ENCODE results near the gene PSENEN.

Gene PSENEN

GRCh38 chr19:35784503-35785338 lies 39.3 kb downstream of the PSENEN start:
- H2BK15ac ChIP-seq (replicated peaks; ENCODE audit: low read depth) = no peak overlapping the region
- peak; percentile 88 for DNase-seq
- peak overlapping the region; percentile 89 for H3K56ac ChIP-seq (ENCODE audit: low read length)
- no peaks in the 10 kb centered on the region for H3K4me1 ChIP-seq (ENCODE audit: control insufficient read depth, low read depth, low read length)
- H2BK5ac ChIP-seq (ENCODE audit: low read length) = no peak overlapping the region
- H3K9ac ChIP-seq (ENCODE audit: low read length) = peak overlapping the region; percentile 80
- no peaks in the 10 kb centered on the region for H3K36me3 ChIP-seq (ENCODE audit: control insufficient read depth, insufficient read depth, low read length)
- no peak overlapping the region for H4K8ac ChIP-seq (ENCODE audit: low read depth, low read length)
- no peak overlapping the region for H4K5ac ChIP-seq (ENCODE audit: low read length)
- no peaks in the 10 kb centered on the region for H3K27me3 ChIP-seq (ENCODE audit: insufficient read depth, low read length, poor library complexity)
- no peak overlapping the region for H3K18ac ChIP-seq (ENCODE audit: low read length)
- whole genome bisulfite sequencing (ENCODE audit: extremely low coverage, insufficient coverage, low lambda C conversion rate) = no CpG with 5 or more reads among the region's 45 CpGs
- no peaks in the 10 kb centered on the region for H3K79me2 ChIP-seq (ENCODE audit: control insufficient read depth, insufficient read depth, low read length)
- H2BK120ac ChIP-seq (ENCODE audit: low read depth, low read length) = no peak overlapping the region
- H3K4ac ChIP-seq (ENCODE audit: low read depth, low read length) = no peak overlapping the region
- no peak overlapping the region for H3K27ac ChIP-seq (ENCODE audit: low read depth, low read length)
- H3K4me3 ChIP-seq (ENCODE audit: low read length) = peak overlapping the region; percentile 33
- peak overlapping the region; percentile 94 for H3K23ac ChIP-seq (ENCODE audit: low read length)
- H3K79me1 ChIP-seq (ENCODE audit: low read length) = no peaks in the 10 kb centered on the region
- no peak overlapping the region for H2AK5ac ChIP-seq (ENCODE audit: low read length)
- H3K4me2 ChIP-seq (ENCODE audit: low read length) = peak overlapping the region; percentile 87

- DNase-seq = no peak
- no peak overlapping the region for H4K8ac ChIP-seq (ENCODE audit: low read depth, low read length)
- H3K18ac ChIP-seq (ENCODE audit: low read length) = no peak overlapping the region
- H3K4ac ChIP-seq (ENCODE audit: low read depth, low read length) = no peak overlapping the region
- peak overlapping the region; percentile 87 for H3K4me2 ChIP-seq (ENCODE audit: low read length)
- no peak overlapping the region for H2BK15ac ChIP-seq (replicated peaks; ENCODE audit: low read depth)
- peak overlapping the region; percentile 80 for H3K9ac ChIP-seq (ENCODE audit: low read length)
- H3K27me3 ChIP-seq (ENCODE audit: insufficient read depth, low read length, poor library complexity) = no peaks in the 10 kb centered on the region
- no peaks in the 10 kb centered on the region for H3K79me2 ChIP-seq (ENCODE audit: control insufficient read depth, insufficient read depth, low read length)
- no peaks in the 10 kb centered on the region for H3K36me3 ChIP-seq (ENCODE audit: control insufficient read depth, insufficient read depth, low read length)
- H3K23ac ChIP-seq (ENCODE audit: low read length) = no peak overlapping the region
- H2BK120ac ChIP-seq (ENCODE audit: low read depth, low read length) = no peak overlapping the region
- no CpG with 5 or more reads among the region's 10 CpGs for WGBS (ENCODE audit: extremely low coverage, insufficient coverage, low lambda C conversion rate)
- H3K79me1 ChIP-seq (ENCODE audit: low read length) = no peaks in the 10 kb centered on the region
- H3K4me1 ChIP-seq (ENCODE audit: control insufficient read depth, low read depth, low read length) = no peaks in the 10 kb centered on the region
- H3K27ac ChIP-seq (ENCODE audit: low read depth, low read length) = no peak overlapping the region
- H3K56ac ChIP-seq (ENCODE audit: low read length) = peak overlapping the region; percentile 89
- no peak overlapping the region for H2BK5ac ChIP-seq (ENCODE audit: low read length)
- no peak overlapping the region for H3K4me3 ChIP-seq (ENCODE audit: low read length)
- H2AK5ac ChIP-seq (ENCODE audit: low read length) = no peak overlapping the region
- H4K5ac ChIP-seq (ENCODE audit: low read length) = no peak overlapping the region
Measured at GRCh38 chr19:35785339-35785627, 39.8 kb downstream of the PSENEN start.

GRCh38 chr19:35786299-35787160 lies 41.1 kb downstream of the PSENEN start:
- DNase-seq = no peak
- Histone ChIP-seq H3K27me3 (ENCODE audit: insufficient read depth, low read length, poor library complexity) (no peaks in the 10 kb centered on the region), H3K27ac (ENCODE audit: low read depth, low read length) (no peak overlapping the region), H2BK120ac (ENCODE audit: low read depth, low read length) (no peak overlapping the region), H4K5ac (ENCODE audit: low read length) (no peak overlapping the region), H3K4ac (ENCODE audit: low read depth, low read length) (no peak overlapping the region), H3K4me1 (ENCODE audit: control insufficient read depth, low read depth, low read length) (no peaks in the 10 kb centered on the region), H3K79me1 (ENCODE audit: low read length) (no peaks in the 10 kb centered on the region), H2BK5ac (ENCODE audit: low read length) (no peak overlapping the region), H2AK5ac (ENCODE audit: low read length) (no peak overlapping the region), H3K36me3 (ENCODE audit: control insufficient read depth, insufficient read depth, low read length) (no peaks in the 10 kb centered on the region), H3K56ac (ENCODE audit: low read length) (no peak overlapping the region), H4K8ac (ENCODE audit: low read depth, low read length) (no peak overlapping the region), H2BK15ac (replicated peaks; ENCODE audit: low read depth) (no peak overlapping the region), H3K23ac (ENCODE audit: low read length) (no peak overlapping the region), H3K18ac (ENCODE audit: low read length) (no peak overlapping the region), H3K79me2 (ENCODE audit: control insufficient read depth, insufficient read depth, low read length) (no peaks in the 10 kb centered on the region), H3K4me2 (ENCODE audit: low read length) (no peak overlapping the region), H3K4me3 (ENCODE audit: low read length) (no peak overlapping the region), H3K9ac (ENCODE audit: low read length) (no peak overlapping the region)
- no CpG with 5 or more reads among the region's 31 CpGs for WGBS (ENCODE audit: extremely low coverage, insufficient coverage, low lambda C conversion rate)

GRCh38 chr19:35787227-35787799 lies 41.9 kb downstream of the PSENEN start:
- Histone ChIP-seq H4K5ac (ENCODE audit: low read length) (no peak overlapping the region), H3K4me1 (ENCODE audit: control insufficient read depth, low read depth, low read length) (no peaks in the 10 kb centered on the region), H3K4me3 (ENCODE audit: low read length) (no peak overlapping the region), H3K79me1 (ENCODE audit: low read length) (no peaks in the 10 kb centered on the region), H3K56ac (ENCODE audit: low read length) (no peak overlapping the region), H3K4me2 (ENCODE audit: low read length) (no peak overlapping the region), H2BK120ac (ENCODE audit: low read depth, low read length) (no peak overlapping the region), H4K8ac (ENCODE audit: low read depth, low read length) (no peak overlapping the region), H3K27ac (ENCODE audit: low read depth, low read length) (no peak overlapping the region), H3K27me3 (ENCODE audit: insufficient read depth, low read length, poor library complexity) (no peaks in the 10 kb centered on the region), H2BK5ac (ENCODE audit: low read length) (no peak overlapping the region), H3K4ac (ENCODE audit: low read depth, low read length) (no peak overlapping the region), H3K23ac (ENCODE audit: low read length) (no peak overlapping the region), H2AK5ac (ENCODE audit: low read length) (no peak overlapping the region), H3K36me3 (ENCODE audit: control insufficient read depth, insufficient read depth, low read length) (no peaks in the 10 kb centered on the region), H3K18ac (ENCODE audit: low read length) (no peak overlapping the region), H2BK15ac (replicated peaks; ENCODE audit: low read depth) (no peak overlapping the region), H3K79me2 (ENCODE audit: control insufficient read depth, insufficient read depth, low read length) (no peaks in the 10 kb centered on the region), H3K9ac (ENCODE audit: low read length) (no peak overlapping the region)
- no peak for DNase-seq
- WGBS (ENCODE audit: extremely low coverage, insufficient coverage, low lambda C conversion rate) = no CpG with 5 or more reads among the region's 15 CpGs

- Histone ChIP-seq H3K79me2 (ENCODE audit: control insufficient read depth, insufficient read depth, low read length) (no peaks in the 10 kb centered on the region), H3K27me3 (ENCODE audit: insufficient read depth, low read length, poor library complexity) (no peaks in the 10 kb centered on the region), H3K4me1 (ENCODE audit: control insufficient read depth, low read depth, low read length) (no peaks in the 10 kb centered on the region), H4K5ac (ENCODE audit: low read length) (no peak overlapping the region), H3K4me3 (ENCODE audit: low read length) (no peak overlapping the region), H2AK5ac (ENCODE audit: low read length) (no peak overlapping the region), H3K4me2 (ENCODE audit: low read length) (no peak overlapping the region), H3K4ac (ENCODE audit: low read depth, low read length) (no peak overlapping the region), H2BK5ac (ENCODE audit: low read length) (no peak overlapping the region), H4K8ac (ENCODE audit: low read depth, low read length) (no peak overlapping the region), H3K9ac (ENCODE audit: low read length) (no peak overlapping the region), H3K79me1 (ENCODE audit: low read length) (no peaks in the 10 kb centered on the region), H3K23ac (ENCODE audit: low read length) (no peak overlapping the region), H3K27ac (ENCODE audit: low read depth, low read length) (no peak overlapping the region), H2BK120ac (ENCODE audit: low read depth, low read length) (no peak overlapping the region), H3K56ac (ENCODE audit: low read length) (no peak overlapping the region), H3K36me3 (ENCODE audit: control insufficient read depth, insufficient read depth, low read length) (no peaks in the 10 kb centered on the region), H3K18ac (ENCODE audit: low read length) (no peak overlapping the region), H2BK15ac (replicated peaks; ENCODE audit: low read depth) (no peak overlapping the region)
- WGBS (ENCODE audit: extremely low coverage, insufficient coverage, low lambda C conversion rate) = no CpG with 5 or more reads among the region's 12 CpGs
- no peak for DNase-seq
Measured at GRCh38 chr19:35788205-35788960, 42.9 kb downstream of the PSENEN start.
